PFSK-1 (cell line): ENCODE measurements around the gene ARHGEF39. TPM values are rescaled to one million over a fixed set of nuclear protein-coding genes. Genes with fewer than 3 reads are reported as not detected.

Experiments used
- FOXP2 ChIP-seq: optimal IDR thresholded peaks from 2 replicates; pipeline ENCODE3; 2011; ENCODE audit warnings: borderline replicate concordance, control low read depth, inconsistent platforms; ENCODE audit not compliant: insufficient read depth; ENCODE audit errors: extremely low read length, extremely low read depth
- POLR2AphosphoS5 ChIP-seq: IDR thresholded peaks from 2 replicates; pipeline ENCODE4 v1.6.1; 2012; ENCODE audit warnings: low read depth, mild to moderate bottlenecking, control low read depth, low read length, moderate library complexity
- REST ChIP-seq, 2 experiments: IDR thresholded peaks; 2 replicates each; pipeline versions ENCODE4 v1.6.1 to v1.8.0; 2011 to 2012; ENCODE audit warnings: low read depth in 2 of 2, low read length in 2 of 2, control low read depth in 1 of 2, inconsistent platforms in 1 of 2, mild to moderate bottlenecking in 1 of 2, moderate library complexity in 1 of 2; ENCODE audit not compliant: insufficient read depth in 1 of 2
- SIN3A ChIP-seq: IDR thresholded peaks from 2 replicates; pipeline ENCODE4 v1.6.1; 2012; ENCODE audit warnings: mild to moderate bottlenecking, low read length, moderate library complexity, borderline replicate concordance; ENCODE audit not compliant: insufficient read depth
- TAF1 ChIP-seq: IDR thresholded peaks from 2 replicates; pipeline ENCODE4 v1.6.1; 2012; ENCODE audit warnings: low read length, control low read depth, borderline replicate concordance; ENCODE audit not compliant: insufficient read depth
- polyA plus RNA-seq: library from polyadenylated mRNA; unstranded; fragments of >200 nt; gene quantifications from one replicate; pipeline ENCODE4 v1.2.1, GENCODE V29; 2012; ENCODE audit warnings: low read depth, missing spikeins; ENCODE audit not compliant: insufficient read length

The ARHGEF39 gene
- polyA plus RNA-seq: 4.3 TPM

GRCh38 chr9:35664531-35665470, at the start of gene ARHGEF39:
ARHGEF39 (minus strand) TSS chr9:35665195; CDS start chr9:35665169, 26 bp downstream.
- TF ChIP-seq POLR2AphosphoS5: peak; percentile 55; the same call in 1 of the 2 replicates
- no peak for TF ChIP-seq SIN3A
- peak; percentile 67 for TF ChIP-seq FOXP2

GRCh38 chr9:35714123-35714522, 49.1 kb upstream of the ARHGEF39 start:
- TF ChIP-seq TAF1 (no peak), FOXP2 (no peak), REST (IDR thresholded peaks at IDR 0.05; ENCODE audit: insufficient read depth in 1 of 2, low read depth in 2 of 2, low read length in 2 of 2) (no peak), SIN3A (no peak), POLR2AphosphoS5 (no peak)

GRCh38 chr9:35713578-35713977, 48.6 kb upstream of the ARHGEF39 start:
- TF ChIP-seq TAF1: no peak
- TF ChIP-seq POLR2AphosphoS5: no peak
- TF ChIP-seq REST (IDR thresholded peaks at IDR 0.05; ENCODE audit: insufficient read depth in 1 of 2, low read depth in 2 of 2, low read length in 2 of 2): no peak
- TF ChIP-seq FOXP2: no peak
- no peak for TF ChIP-seq SIN3A

GRCh38 chr9:35712762-35713400, 47.9 kb upstream of the ARHGEF39 start:
- TF ChIP-seq TAF1 (no peak), REST (IDR thresholded peaks at IDR 0.05; ENCODE audit: insufficient read depth in 1 of 2, low read depth in 2 of 2, low read length in 2 of 2) (no peak), FOXP2 (no peak), SIN3A (no peak), POLR2AphosphoS5 (no peak)
